HL-60 (cell line): ENCODE data around the gene COMMD7.

ENCODE experiments used
- DNase-seq, 2 experiments: peaks; one replicate each; pipeline ENCODE4 v3.0.0-alpha.2; 2010 to 2020; ENCODE audit warnings: low read depth in 1 of 2, low spot score in 1 of 2
- H3K27ac ChIP-seq: fragments of 250-450 bp; sonication (Bioruptor Pico); replicated peaks from 2 replicates; pipeline ENCODE4 v1.5.1; 2020; ENCODE audit warnings: mild to moderate bottlenecking, moderate library complexity
- H3K27me3 ChIP-seq: fragments of 250-450 bp; sonication (Bioruptor Pico); 2 replicates; pipeline ENCODE4 v1.5.1; 2021; ENCODE audit warnings: mild to moderate bottlenecking, moderate library complexity; ENCODE audit not compliant: insufficient read depth, poor library complexity, severe bottlenecking
- H3K4me3 ChIP-seq: replicated peaks from 2 replicates; pipeline ENCODE4 v1.5.1; 2011; ENCODE audit warnings: mild to moderate bottlenecking, control low read depth, low read length; ENCODE audit not compliant: insufficient read depth
- CTCF ChIP-seq: IDR thresholded peaks from one replicate; pipeline ENCODE4 v1.5.1; 2011; ENCODE audit warnings: low read length, control low read depth, inconsistent platforms; ENCODE audit not compliant: insufficient read depth
- GABPA ChIP-seq: IDR thresholded peaks from 2 replicates; pipeline ENCODE4 v1.6.1; 2012; ENCODE audit warnings: low read depth
- POLR2AphosphoS5 ChIP-seq: IDR thresholded peaks from 2 replicates; pipeline ENCODE4 v1.6.1; 2012; ENCODE audit warnings: low read depth
- REST ChIP-seq: IDR thresholded peaks from 2 replicates; pipeline ENCODE4 v1.6.1; 2012; ENCODE audit warnings: low read depth; ENCODE audit not compliant: insufficient replicate concordance
- SPI1 ChIP-seq: IDR thresholded peaks from 2 replicates; pipeline ENCODE4 v1.6.1; 2012; ENCODE audit warnings: low read depth, mild to moderate bottlenecking, borderline replicate concordance

COMMD7 gene

GRCh38 chr20:32753731-32754130 lies 10.5 kb upstream of the COMMD7 start:
- no peaks in the 10 kb centered on the region for H3K27me3 ChIP-seq
- no peak for DNase-seq
- TF ChIP-seq POLR2AphosphoS5 (no peak), SPI1 (no peak), REST (no peak), GABPA (no peak), CTCF (no peak)
- H3K4me3 ChIP-seq, result no peak overlapping the region
- no peak overlapping the region for H3K27ac ChIP-seq

- DNase-seq, result no peak
- Histone ChIP-seq H3K27me3 (no peaks in the 10 kb centered on the region), H3K27ac (no peak overlapping the region), H3K4me3 (no peak overlapping the region)
- TF ChIP-seq SPI1, result no peak
- no peak for TF ChIP-seq REST
- TF ChIP-seq GABPA, result no peak
- TF ChIP-seq POLR2AphosphoS5, result no peak
- no peak for TF ChIP-seq CTCF
These were observed 9.4 kb upstream of the COMMD7 start for GRCh38 chr20:32752458-32753250.

GRCh38 chr20:32751702-32752457 lies 8.6 kb upstream of the COMMD7 start:
- Histone ChIP-seq H3K27ac (no peak overlapping the region), H3K4me3 (no peak overlapping the region), H3K27me3 (no peaks in the 10 kb centered on the region)
- TF ChIP-seq POLR2AphosphoS5, result no peak
- no peak for TF ChIP-seq CTCF
- no peak for TF ChIP-seq GABPA
- TF ChIP-seq SPI1, result no peak
- TF ChIP-seq REST, result no peak
- no peak for DNase-seq
